ENCODE results near the gene FGF21.
A peak's percentile ranks its signal among the peaks of the same experiment; 100 is the strongest.

The FGF21 gene

DNA sequence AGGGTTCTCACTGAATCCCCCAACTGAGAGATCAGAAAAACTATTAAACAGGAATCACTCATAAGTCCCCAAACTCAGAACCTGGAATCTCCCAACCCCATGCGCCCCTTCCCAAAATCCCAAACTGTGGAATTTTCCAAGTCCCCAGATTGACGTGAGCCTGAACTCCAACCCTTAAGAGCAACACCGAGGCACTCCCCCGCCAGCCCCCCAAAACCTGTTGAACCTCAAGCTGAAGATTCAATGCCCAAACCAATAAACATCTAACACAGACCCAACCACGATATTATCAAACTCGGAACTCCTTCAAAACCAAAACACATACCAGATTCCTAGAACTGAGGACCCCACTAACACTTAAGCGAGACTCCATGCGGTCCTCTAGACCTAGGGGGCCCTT, 9.2 kb upstream of the FGF21 start:
- ChIA-PET POLR2A (no interaction called here), CTCF (interaction anchor here (1.1 to 1.8 kb wide), 3 partner anchors 42 to 96 kb away, joined by 3 to 6 read pairs (median 4); no protein-coding TSS in a partner anchor)
- TF ChIP-seq, protein P1, sequence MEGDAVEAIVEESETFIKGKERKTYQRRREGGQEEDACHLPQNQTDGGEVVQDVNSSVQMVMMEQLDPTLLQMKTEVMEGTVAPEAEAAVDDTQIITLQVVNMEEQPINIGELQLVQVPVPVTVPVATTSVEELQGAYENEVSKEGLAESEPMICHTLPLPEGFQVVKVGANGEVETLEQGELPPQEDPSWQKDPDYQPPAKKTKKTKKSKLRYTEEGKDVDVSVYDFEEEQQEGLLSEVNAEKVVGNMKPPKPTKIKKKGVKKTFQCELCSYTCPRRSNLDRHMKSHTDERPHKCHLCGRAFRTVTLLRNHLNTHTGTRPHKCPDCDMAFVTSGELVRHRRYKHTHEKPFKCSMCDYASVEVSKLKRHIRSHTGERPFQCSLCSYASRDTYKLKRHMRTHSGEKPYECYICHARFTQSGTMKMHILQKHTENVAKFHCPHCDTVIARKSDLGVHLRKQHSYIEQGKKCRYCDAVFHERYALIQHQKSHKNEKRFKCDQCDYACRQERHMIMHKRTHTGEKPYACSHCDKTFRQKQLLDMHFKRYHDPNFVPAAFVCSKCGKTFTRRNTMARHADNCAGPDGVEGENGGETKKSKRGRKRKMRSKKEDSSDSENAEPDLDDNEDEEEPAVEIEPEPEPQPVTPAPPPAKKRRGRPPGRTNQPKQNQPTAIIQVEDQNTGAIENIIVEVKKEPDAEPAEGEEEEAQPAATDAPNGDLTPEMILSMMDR (IDR thresholded peaks at IDR 0.05; ENCODE audit: control extremely low read depth, extremely low read depth, low read depth, missing control alignments) = no peak
- no peak for DNase-seq (ENCODE audit: extremely low spot score)

DNA sequence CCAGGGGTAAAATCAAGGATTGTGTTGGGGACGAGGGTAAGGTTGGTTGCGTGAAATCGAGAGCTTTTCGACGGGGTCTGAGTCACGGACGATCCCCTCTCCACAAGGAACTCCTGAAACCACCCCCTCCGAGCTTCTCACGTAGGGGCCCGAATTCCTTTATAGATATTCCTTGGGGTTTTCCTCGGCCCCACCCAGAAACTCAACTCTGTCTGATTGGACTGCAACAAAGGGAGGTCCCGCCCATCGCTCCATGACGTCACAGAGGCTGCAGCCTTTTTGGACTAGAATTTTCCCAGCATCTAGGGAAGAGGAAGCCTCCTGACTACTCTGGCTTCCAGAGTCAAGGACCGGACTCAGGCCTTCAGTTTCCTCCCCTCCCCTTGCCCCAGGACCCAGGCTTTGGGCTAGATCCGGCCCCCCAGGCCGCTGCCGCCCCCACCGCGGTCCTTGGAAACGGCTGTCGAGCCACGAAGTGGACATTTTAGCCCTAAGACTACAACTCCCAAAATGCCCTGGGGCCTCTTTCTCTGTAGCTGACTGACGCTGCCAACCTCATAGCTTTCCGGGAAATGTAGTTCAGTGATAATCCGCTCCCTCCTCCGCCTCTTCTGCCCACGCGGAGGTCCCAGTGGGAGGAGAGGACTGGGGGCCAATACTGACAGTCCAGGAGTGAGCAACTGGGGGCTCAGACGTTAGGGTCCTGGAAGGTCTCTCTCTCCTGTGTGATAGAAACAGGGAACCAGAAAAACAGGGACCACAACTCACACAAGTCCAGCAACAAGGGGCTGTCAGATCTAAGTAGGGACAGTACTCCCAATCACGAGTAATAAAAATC, 8.4 kb upstream of the FGF21 start, which contains the start of gene IZUMO1:
TSS of gene IZUMO1 (minus strand) at position 172 of the 838 bp plus-strand sequence. CDS start 1,050 bp downstream, outside the sequence.
- CTCF ChIA-PET = interaction anchor here (1.1 to 1.8 kb wide), 3 partner anchors 41 to 95 kb away, joined by 3 to 6 read pairs (median 4); no protein-coding TSS in a partner anchor
- TF ChIP-seq, protein P1 (IDR thresholded peaks at IDR 0.05; ENCODE audit: control extremely low read depth, extremely low read depth, low read depth, missing control alignments) = no peak
- POLR2A ChIA-PET = interaction anchor here (0.6 kb wide), 2 partner anchors 41 to 381 kb away, joined by 3 to 4 read pairs; no protein-coding TSS in a partner anchor
- peak; percentile 74 for DNase-seq (ENCODE audit: extremely low spot score)

DNA sequence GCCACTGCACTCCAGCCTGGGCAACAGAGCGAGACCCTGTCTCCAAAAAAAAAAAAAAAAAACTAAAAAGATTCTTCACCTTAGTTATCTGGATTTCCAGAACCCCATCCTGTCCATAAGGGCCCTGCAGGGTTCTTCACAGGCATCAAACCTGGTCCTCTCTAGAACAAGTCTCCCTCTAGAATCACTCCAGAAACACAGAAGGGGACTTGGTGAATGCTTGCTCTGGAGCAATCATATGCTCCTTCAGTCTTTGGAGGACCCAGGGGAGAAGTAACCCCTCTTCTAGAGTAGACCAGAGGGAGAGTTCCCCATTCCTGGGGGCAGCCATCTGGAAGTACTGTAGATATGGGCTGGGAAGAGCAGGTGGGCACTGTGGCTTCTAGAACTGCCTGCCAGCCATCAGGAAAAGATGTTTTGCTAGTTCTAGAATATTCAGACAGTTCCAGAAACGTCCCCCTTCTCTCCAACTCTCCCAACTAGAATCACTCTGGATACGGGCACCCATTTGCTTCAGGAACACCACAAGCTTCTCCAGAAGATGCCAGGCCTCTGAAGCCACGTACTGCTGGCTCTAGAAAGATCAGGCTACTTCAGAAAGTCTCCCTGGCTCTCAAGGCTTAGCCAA, 5.6 kb upstream of the FGF21 start:
- no peak for DNase-seq (ENCODE audit: extremely low spot score)
- TF ChIP-seq, protein P1 (IDR thresholded peaks at IDR 0.05; ENCODE audit: control extremely low read depth, extremely low read depth, low read depth, missing control alignments) = no peak
- CTCF ChIA-PET = interaction anchor here (1.4 kb wide), 1 partner anchor 11 kb away, joined by 3 read pairs; no protein-coding TSS in a partner anchor
- POLR2A ChIA-PET = no interaction called here

DNA sequence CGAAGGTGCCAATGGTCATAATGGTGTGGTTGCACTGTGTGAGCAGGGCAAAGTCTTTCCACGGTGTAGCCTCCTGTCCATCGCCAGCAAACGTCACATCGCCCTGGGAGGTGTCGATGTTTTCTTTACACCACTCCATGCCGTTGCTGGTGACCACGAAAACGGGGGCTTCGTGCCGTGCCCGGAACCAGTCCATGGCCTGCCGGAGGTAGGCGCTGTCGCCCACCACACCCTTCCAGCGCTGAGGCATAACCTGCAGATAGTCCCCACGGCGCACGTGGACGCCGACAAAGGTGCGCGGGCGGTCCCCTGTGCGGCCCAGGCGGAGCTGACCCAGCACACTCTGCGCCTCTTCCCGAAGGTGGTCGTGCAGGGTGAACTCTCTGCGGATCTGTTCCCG, 5.0 kb upstream of the FGF21 start:
- POLR2A ChIA-PET = no interaction called here
- TF ChIP-seq, protein P1 (IDR thresholded peaks at IDR 0.05; ENCODE audit: control extremely low read depth, extremely low read depth, low read depth, missing control alignments) = no peak
- CTCF ChIA-PET = interaction anchor here (1.4 to 1.8 kb wide), 2 partner anchors 11 to 38 kb away, joined by 3 to 5 read pairs; no protein-coding TSS in a partner anchor
- no peak for DNase-seq (ENCODE audit: extremely low spot score)

DNA sequence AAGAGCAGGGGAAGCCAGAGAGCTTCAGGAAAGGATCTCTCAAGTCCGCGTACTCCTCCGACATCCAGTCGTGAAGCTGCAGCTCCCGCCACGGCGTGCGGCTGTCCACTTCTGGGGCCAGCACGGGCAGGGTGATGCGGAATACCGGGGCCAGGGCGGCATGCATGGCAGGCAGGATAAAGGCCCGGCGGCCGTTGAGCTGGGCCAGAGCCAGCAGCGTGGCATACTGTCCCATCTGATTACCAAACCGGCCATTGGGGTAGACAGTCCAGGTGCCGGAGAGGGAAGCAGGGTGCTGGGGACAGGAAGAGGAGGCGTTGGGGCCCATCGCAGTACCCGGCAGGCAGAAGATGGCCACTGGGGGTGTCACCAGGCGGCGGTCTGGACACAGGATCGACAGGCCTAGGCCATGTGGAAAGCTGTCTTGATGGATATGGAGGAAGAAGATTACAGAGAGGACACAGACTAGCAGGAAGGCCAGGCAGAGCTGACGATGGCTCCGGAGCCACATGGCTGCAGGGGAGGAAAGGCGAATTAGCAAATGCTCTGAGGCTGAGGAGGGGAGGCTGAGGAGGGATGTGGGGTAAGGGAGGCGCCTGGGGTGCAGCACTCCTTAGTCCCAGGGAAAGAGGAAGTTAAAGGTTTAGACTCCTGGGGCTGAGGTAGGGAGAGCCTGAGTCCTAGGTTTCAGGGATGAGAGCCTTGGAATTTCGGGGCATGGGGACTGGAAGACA, 4.4 kb upstream of the FGF21 start:
- DNase-seq (ENCODE audit: extremely low spot score) = no peak
- ChIA-PET POLR2A (no interaction called here), CTCF (interaction anchor here (1.4 to 1.8 kb wide), 2 partner anchors 10 to 37 kb away, joined by 3 to 5 read pairs; no protein-coding TSS in a partner anchor)
- TF ChIP-seq, protein P1 (IDR thresholded peaks at IDR 0.05; ENCODE audit: control extremely low read depth, extremely low read depth, low read depth, missing control alignments) = no peak

Data from GM10248 (cell line).